ENCODE data around the gene METTL1. TPM values are rescaled to one million over a fixed set of nuclear protein-coding genes. Genes with fewer than 3 reads are reported as not detected.

METTL1 gene
- total RNA-seq, 2 donors from 2014 or later = 26.1 to 28.7 TPM

DNA sequence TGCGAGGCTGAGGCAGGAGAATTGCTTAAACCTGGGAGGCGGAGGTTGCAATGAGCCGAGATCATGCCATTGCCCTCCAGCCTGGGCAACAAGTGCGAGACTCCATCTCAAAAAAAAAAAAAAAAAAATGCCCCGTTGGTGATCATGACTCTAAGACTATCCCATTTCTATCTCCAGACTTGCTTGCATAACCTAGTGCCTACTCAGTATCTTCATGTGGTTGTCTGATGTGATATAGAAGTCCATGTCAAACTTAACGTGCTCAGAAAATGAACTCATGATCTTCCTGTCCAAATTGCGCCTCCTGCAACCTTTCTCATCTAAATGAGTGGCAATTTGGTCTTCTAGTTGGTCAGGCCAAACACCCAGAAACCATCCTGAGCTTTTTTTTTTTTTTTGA lies 6.0 kb upstream of the METTL1 start:
- Histone ChIP-seq H3K9ac (ENCODE audit: extremely low read depth, low read length, poor library complexity, severe bottlenecking) (no peak overlapping the region), H3K27ac (ENCODE audit: low read depth, low read length) (no peak overlapping the region), H3K9me3 (ENCODE audit: control insufficient read depth, low read length) (no peaks in the 10 kb centered on the region), H3K36me3 (ENCODE audit: control insufficient read depth, insufficient read depth, low read length) (no peaks in the 10 kb centered on the region), H3K27me3 (ENCODE audit: control insufficient read depth, insufficient read depth, low read length, poor library complexity, severe bottlenecking) (no peaks in the 10 kb centered on the region), H3K4me1 (ENCODE audit: control insufficient read depth, insufficient read depth, low read length) (no peaks in the 10 kb centered on the region), H3K4me3 (ENCODE audit: low read length) (no peak overlapping the region)
- Mint-ChIP-seq H3K4me3 (no peak overlapping the region), H3K36me3 (ENCODE audit: low read depth) (peaks cover 3% of the 10 kb centered on the region), H3K9me3 (no peaks in the 10 kb centered on the region), H3K27me3 (ENCODE audit: insufficient read depth) (no peaks in the 10 kb centered on the region), H3K4me1 (peaks cover under 1% of the 10 kb centered on the region), H3K27ac (no peak overlapping the region)
- no peak for DNase-seq
- WGBS, 2 experiments (ENCODE audit: insufficient coverage in 1 of 2, insufficient read length in 1 of 2) = 95 to 100% methylated on average over 3 to 6 of the region's 7 CpGs
- TF ChIP-seq CTCF (conservative IDR thresholded peaks at IDR 0.05) = no peak

- Histone ChIP-seq H3K27me3 (ENCODE audit: control insufficient read depth, insufficient read depth, low read length, poor library complexity, severe bottlenecking) (no peaks in the 10 kb centered on the region), H3K36me3 (ENCODE audit: control insufficient read depth, insufficient read depth, low read length) (no peaks in the 10 kb centered on the region), H3K9ac (ENCODE audit: extremely low read depth, low read length, poor library complexity, severe bottlenecking) (no peak overlapping the region), H3K27ac (ENCODE audit: low read depth, low read length) (no peak overlapping the region), H3K9me3 (ENCODE audit: control insufficient read depth, low read length) (no peaks in the 10 kb centered on the region), H3K4me1 (ENCODE audit: control insufficient read depth, insufficient read depth, low read length) (no peaks in the 10 kb centered on the region), H3K4me3 (ENCODE audit: low read length) (no peak overlapping the region)
- no peaks in the 10 kb centered on the region for H3K27me3 Mint-ChIP-seq (ENCODE audit: insufficient read depth)
- H3K36me3 Mint-ChIP-seq (ENCODE audit: low read depth) = peaks cover 3% of the 10 kb centered on the region
- peaks cover 2% of the 10 kb centered on the region for H3K4me1 Mint-ChIP-seq
- H3K9me3 Mint-ChIP-seq = no peaks in the 10 kb centered on the region
- H3K27ac Mint-ChIP-seq = no peak overlapping the region
- no peak overlapping the region for H3K4me3 Mint-ChIP-seq
- no peak for DNase-seq
- TF ChIP-seq CTCF (conservative IDR thresholded peaks at IDR 0.05) = no peak
- WGBS, 2 experiments (ENCODE audit: insufficient coverage in 1 of 2, insufficient read length in 1 of 2) = 91 to 94% methylated on average over 6 to 7 of the region's 7 CpGs
These were observed 5.5 kb upstream of the METTL1 start for GRCh38 chr12:57777367-57777766.

DNA sequence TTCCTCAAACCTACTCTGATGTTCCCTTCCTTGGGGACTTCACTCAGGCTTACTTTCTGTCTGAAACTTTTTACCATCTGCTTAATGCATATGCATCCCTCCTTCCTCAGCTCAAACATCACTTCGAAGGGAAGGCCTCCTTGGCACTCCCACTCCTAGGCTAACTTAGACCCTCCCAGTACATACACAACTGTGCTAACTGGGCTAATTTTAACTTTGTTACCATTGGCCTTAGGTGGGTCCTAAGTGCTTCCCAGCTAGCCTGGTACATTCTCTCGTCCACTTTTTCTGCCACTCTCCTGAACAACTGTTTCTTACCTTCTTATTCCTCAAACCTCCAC lies 4.3 kb upstream of the METTL1 start:
- Mint-ChIP-seq H3K4me1 (peaks cover 6% of the 10 kb centered on the region), H3K27ac (no peak overlapping the region), H3K4me3 (no peak overlapping the region), H3K36me3 (ENCODE audit: low read depth) (peaks cover 3% of the 10 kb centered on the region), H3K27me3 (ENCODE audit: insufficient read depth) (no peaks in the 10 kb centered on the region), H3K9me3 (no peaks in the 10 kb centered on the region)
- TF ChIP-seq CTCF (conservative IDR thresholded peaks at IDR 0.05) = no peak
- Histone ChIP-seq H3K27ac (ENCODE audit: low read depth, low read length) (no peak overlapping the region), H3K27me3 (ENCODE audit: control insufficient read depth, insufficient read depth, low read length, poor library complexity, severe bottlenecking) (no peaks in the 10 kb centered on the region), H3K36me3 (ENCODE audit: control insufficient read depth, insufficient read depth, low read length) (no peaks in the 10 kb centered on the region), H3K9ac (ENCODE audit: extremely low read depth, low read length, poor library complexity, severe bottlenecking) (no peak overlapping the region), H3K4me1 (ENCODE audit: control insufficient read depth, insufficient read depth, low read length) (no peaks in the 10 kb centered on the region), H3K9me3 (ENCODE audit: control insufficient read depth, low read length) (no peaks in the 10 kb centered on the region), H3K4me3 (ENCODE audit: low read length) (no peak overlapping the region)
- 75 to 78% methylated on average over 2 of the region's 2 CpGs for WGBS, 2 experiments (ENCODE audit: insufficient coverage in 1 of 2, insufficient read length in 1 of 2)
- no peak for DNase-seq
